Measurements from ENCODE around the gene UBE2S. TPM values are rescaled to one million over a fixed set of nuclear protein-coding genes. Genes with fewer than 3 reads are reported as not detected.

UBE2S gene
- total and polyA plus RNA-seq, 2 of the 8 experiments (the other 6 are each of a cell fraction or from before 2014, with no cell fraction given), result 398 to 530 TPM

DNA sequence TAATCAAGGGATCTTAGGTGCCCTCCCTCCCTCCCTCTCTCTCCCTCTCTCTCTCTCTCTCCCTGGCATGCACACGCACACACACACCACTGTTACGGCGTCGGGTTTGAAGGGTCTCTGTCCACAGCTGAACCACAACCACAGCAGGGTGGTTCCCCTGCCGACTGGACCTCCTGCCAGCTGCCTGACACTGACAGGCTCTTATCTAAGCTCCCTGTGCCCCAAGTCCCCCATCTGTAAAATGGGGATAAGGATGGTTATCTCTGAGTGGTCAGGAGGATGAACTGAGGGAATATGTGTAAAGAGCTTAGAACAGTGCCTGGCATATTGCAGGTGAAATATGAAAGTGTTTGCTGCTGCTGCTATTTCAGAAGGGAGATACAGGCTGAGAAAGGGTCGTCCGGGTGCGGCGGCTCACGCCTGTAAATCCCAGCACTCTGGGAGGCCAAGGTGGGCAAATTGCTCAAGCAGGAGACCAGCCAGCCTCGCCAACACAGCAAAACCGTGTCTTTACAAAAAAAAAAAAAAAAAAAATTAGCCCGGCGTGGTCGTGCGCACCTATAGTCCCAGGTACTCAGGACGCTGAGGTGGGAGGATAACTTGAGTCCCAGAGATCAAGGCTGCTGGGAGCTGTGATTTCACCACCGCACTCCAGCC is 36.4 kb upstream of the UBE2S start:
- H3K56ac ChIP-seq (replicated peaks; ENCODE audit: insufficient read length, low read depth, low read length), result no peak overlapping the region
- no peaks in the 10 kb centered on the region for H3K79me2 ChIP-seq (ENCODE audit: control insufficient read depth in 1 of 2, insufficient read depth in 2 of 2, low read length in 2 of 2)
- no peak overlapping the region for H4K8ac ChIP-seq (ENCODE audit: extremely low read depth, insufficient read depth, low read length)
- H4K5ac ChIP-seq (ENCODE audit: insufficient read length, low read depth, low read length), result no peak overlapping the region
- H3K36me3 ChIP-seq (ENCODE audit: control insufficient read depth in 2 of 4, insufficient read depth in 4 of 4, low read length in 3 of 4), result no peaks in the 10 kb centered on the region
- no peak overlapping the region for H3K9ac ChIP-seq (replicated peaks in 1 of 4; ENCODE audit: extremely low read depth in 1 of 4, low read depth in 3 of 4, low read length in 3 of 4)
- H3K23ac ChIP-seq (ENCODE audit: insufficient read length), result no peak overlapping the region
- no peak overlapping the region for H3K18ac ChIP-seq (ENCODE audit: extremely low read depth, low read length)
- H2AK5ac ChIP-seq (ENCODE audit: low read depth, low read length), result no peak overlapping the region
- peaks cover 47 to 96% (median 87%) of the 10 kb centered on the region in 4 experiments for H3K27me3 ChIP-seq (replicated peaks in 1 of 4; ENCODE audit: control insufficient read depth in 3 of 4, extremely low read depth in 1 of 4, insufficient read depth in 3 of 4, low read length in 3 of 4)
- no peaks in the 10 kb centered on the region for H3K79me1 ChIP-seq (ENCODE audit: low read depth, low read length)
- no peak overlapping the region for H4K91ac ChIP-seq (replicated peaks; ENCODE audit: insufficient read length, low read length)
- DNase-seq (ENCODE audit: low read depth in 1 of 2, low spot score in 2 of 2), result no peak
- H2BK15ac ChIP-seq (ENCODE audit: low read length), result no peak overlapping the region
- no peak overlapping the region for H3K27ac ChIP-seq (ENCODE audit: low read depth, low read length)
- no peaks in the 10 kb centered on the region for H3K9me3 ChIP-seq (ENCODE audit: insufficient read depth in 2 of 2, low read depth in 1 of 2, low read length in 1 of 2)
- H3K4me1 ChIP-seq (replicated peaks in 1 of 4; ENCODE audit: control insufficient read depth in 3 of 4, insufficient read depth in 4 of 4, low read length in 3 of 4), result peaks cover 6 to 17% (median 9%) of the 10 kb centered on the region in 4 experiments; a peak in 6 of 7 replicates
- no peak overlapping the region for H2AFZ ChIP-seq (ENCODE audit: low read length)
- peak overlapping the region; percentile 82 to 92 for H3K4me2 ChIP-seq (ENCODE audit: insufficient read depth in 1 of 2, low read depth in 2 of 2, low read length in 2 of 2)
- peaks cover 26% of the 10 kb centered on the region; the same call in 1 of the 2 replicates for H3K23me2 ChIP-seq (ENCODE audit: low read depth, low read length)
- no peak overlapping the region for H3K4ac ChIP-seq (replicated peaks; ENCODE audit: insufficient read length, low read depth, low read length)
- WGBS, 2 experiments (ENCODE audit: extremely low coverage in 1 of 2, insufficient coverage in 1 of 2, insufficient read length in 1 of 2, insufficient replicate concordance in 2 of 2, low coverage in 1 of 2, low lambda C conversion rate in 2 of 2, missing lambda C conversion rate in 1 of 2), result 48% methylated on average over 16 of the region's 18 CpGs; no CpG with 5 or more reads in 1 of the 2 experiments
- H3K14ac ChIP-seq (ENCODE audit: insufficient read length), result no peak overlapping the region
- no peak for FAIRE-seq
- ChIA-PET POLR2A (ENCODE audit: partially characterized antibody) (interaction anchor here (0.6 to 4.4 kb wide), 8 partner anchors 9 to 184 kb away, joined by 3 to 21 read pairs (median 3); partner anchors contain the start of genes UBE2S and ZNF628), CTCF (ENCODE audit: partially characterized antibody) (interaction anchor here (0.6 to 2.5 kb wide), 7 partner anchors 10 to 1305 kb away, joined by 3 to 13 read pairs (median 3); no protein-coding TSS in a partner anchor)
- peak overlapping the region in 1 of 4 experiments; percentile 62; a peak in 2 of 8 replicates for H3K4me3 ChIP-seq (ENCODE audit: extremely low read depth in 1 of 4, insufficient read depth in 2 of 4, low read depth in 3 of 4, low read length in 4 of 4)
- no peak overlapping the region for H2BK12ac ChIP-seq (ENCODE audit: low read depth, low read length)
- no peak overlapping the region for H2BK120ac ChIP-seq (replicated peaks; ENCODE audit: low read depth, low read length)
- H4K20me1 ChIP-seq (replicated peaks in 1 of 2; ENCODE audit: control insufficient read depth in 1 of 2, insufficient read depth in 2 of 2, low read length in 2 of 2), result peaks cover 3 to 21% of the 10 kb centered on the region in 2 experiments
- no peak overlapping the region for H2BK5ac ChIP-seq (ENCODE audit: low read depth, low read length)
- H2BK20ac ChIP-seq (ENCODE audit: low read length), result no peak overlapping the region
- TF ChIP-seq TCF12 (IDR thresholded peaks at IDR 0.05; ENCODE audit: low read depth, low read length) (no peak), TAF1 (IDR thresholded peaks at IDR 0.05; ENCODE audit: low read depth, low read length) (no peak), EP300 (IDR thresholded peaks at IDR 0.05; ENCODE audit: borderline replicate concordance in 1 of 2, low read depth in 2 of 2, low read length in 2 of 2) (no peak), BACH1 (IDR thresholded peaks at IDR 0.05; ENCODE audit: low read length) (no peak), KDM1A (IDR thresholded peaks at IDR 0.05; ENCODE audit: borderline replicate concordance, low read length) (no peak), NANOG (IDR thresholded peaks at IDR 0.05; ENCODE audit: insufficient read depth, low read depth, low read length, poor library complexity, severe bottlenecking) (no peak), RNF2 (IDR thresholded peaks at IDR 0.05; ENCODE audit: borderline replicate concordance, low read depth, low read length, missing control alignments, poor library complexity, severe bottlenecking) (no peak)
- TF ChIP-seq, protein P1, sequence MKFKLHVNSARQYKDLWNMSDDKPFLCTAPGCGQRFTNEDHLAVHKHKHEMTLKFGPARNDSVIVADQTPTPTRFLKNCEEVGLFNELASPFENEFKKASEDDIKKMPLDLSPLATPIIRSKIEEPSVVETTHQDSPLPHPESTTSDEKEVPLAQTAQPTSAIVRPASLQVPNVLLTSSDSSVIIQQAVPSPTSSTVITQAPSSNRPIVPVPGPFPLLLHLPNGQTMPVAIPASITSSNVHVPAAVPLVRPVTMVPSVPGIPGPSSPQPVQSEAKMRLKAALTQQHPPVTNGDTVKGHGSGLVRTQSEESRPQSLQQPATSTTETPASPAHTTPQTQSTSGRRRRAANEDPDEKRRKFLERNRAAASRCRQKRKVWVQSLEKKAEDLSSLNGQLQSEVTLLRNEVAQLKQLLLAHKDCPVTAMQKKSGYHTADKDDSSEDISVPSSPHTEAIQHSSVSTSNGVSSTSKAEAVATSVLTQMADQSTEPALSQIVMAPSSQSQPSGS (IDR thresholded peaks at IDR 0.05; ENCODE audit: low read length), result no peak
- TF ChIP-seq, protein P2, sequence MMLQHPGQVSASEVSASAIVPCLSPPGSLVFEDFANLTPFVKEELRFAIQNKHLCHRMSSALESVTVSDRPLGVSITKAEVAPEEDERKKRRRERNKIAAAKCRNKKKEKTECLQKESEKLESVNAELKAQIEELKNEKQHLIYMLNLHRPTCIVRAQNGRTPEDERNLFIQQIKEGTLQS (IDR thresholded peaks at IDR 0.05; ENCODE audit: insufficient read depth, low read depth, low read length), result no peak

Data from H1 (cell line).